ENCODE data around the gene PTPRE.

PTPRE gene

DNA sequence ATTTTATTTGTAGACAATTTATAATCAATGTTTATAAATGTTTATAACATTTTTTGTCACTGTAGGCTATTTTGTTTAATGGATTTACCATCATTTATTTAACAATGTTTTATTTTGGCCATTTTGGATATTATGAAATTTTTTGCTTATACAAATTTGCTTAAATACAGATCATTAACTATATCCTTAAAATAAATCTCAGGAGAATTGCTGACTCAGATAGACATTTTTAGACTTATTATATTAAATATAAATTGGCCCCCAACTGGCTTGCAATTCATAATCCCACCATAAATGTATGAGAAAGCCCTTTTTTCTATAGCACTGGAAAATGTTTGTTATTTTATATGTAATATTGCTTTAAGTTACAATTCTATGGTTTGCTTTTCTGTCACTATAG lies 10.3 kb upstream of the PTPRE start:
- CTCF ChIA-PET, result no interaction called here
- POLR2A ChIA-PET, result no interaction called here
- TF ChIP-seq, protein P1, sequence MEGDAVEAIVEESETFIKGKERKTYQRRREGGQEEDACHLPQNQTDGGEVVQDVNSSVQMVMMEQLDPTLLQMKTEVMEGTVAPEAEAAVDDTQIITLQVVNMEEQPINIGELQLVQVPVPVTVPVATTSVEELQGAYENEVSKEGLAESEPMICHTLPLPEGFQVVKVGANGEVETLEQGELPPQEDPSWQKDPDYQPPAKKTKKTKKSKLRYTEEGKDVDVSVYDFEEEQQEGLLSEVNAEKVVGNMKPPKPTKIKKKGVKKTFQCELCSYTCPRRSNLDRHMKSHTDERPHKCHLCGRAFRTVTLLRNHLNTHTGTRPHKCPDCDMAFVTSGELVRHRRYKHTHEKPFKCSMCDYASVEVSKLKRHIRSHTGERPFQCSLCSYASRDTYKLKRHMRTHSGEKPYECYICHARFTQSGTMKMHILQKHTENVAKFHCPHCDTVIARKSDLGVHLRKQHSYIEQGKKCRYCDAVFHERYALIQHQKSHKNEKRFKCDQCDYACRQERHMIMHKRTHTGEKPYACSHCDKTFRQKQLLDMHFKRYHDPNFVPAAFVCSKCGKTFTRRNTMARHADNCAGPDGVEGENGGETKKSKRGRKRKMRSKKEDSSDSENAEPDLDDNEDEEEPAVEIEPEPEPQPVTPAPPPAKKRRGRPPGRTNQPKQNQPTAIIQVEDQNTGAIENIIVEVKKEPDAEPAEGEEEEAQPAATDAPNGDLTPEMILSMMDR (IDR thresholded peaks at IDR 0.05; ENCODE audit: control extremely low read depth, extremely low read depth, low read depth, missing control alignments), result no peak
- no peak for DNase-seq (ENCODE audit: extremely low spot score)

DNA sequence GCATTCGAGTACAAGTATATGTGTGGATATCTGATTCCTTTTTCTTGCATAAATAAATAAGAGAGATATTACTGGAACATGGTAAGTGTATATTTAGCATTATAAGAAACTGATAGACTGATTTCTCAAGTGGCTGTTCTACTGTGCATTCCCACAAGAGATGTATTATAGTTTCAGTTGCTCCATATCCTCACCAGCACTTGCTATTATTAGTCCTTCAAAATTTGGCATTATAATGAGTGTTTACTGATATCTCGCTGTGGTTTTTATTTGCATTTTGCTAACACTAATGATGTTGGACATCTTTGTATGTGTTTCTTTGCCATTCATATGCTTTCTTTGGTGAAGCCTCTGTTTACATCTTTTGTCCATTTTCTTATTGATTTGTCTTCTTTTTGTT lies 9.7 kb upstream of the PTPRE start:
- ChIA-PET POLR2A (no interaction called here), CTCF (interaction anchor here (1.4 kb wide), 1 partner anchor 9 kb away, joined by 4 read pairs; no protein-coding TSS in a partner anchor)
- DNase-seq (ENCODE audit: extremely low spot score), result no peak
- TF ChIP-seq, protein P1 (IDR thresholded peaks at IDR 0.05; ENCODE audit: control extremely low read depth, extremely low read depth, low read depth, missing control alignments), result no peak

DNA sequence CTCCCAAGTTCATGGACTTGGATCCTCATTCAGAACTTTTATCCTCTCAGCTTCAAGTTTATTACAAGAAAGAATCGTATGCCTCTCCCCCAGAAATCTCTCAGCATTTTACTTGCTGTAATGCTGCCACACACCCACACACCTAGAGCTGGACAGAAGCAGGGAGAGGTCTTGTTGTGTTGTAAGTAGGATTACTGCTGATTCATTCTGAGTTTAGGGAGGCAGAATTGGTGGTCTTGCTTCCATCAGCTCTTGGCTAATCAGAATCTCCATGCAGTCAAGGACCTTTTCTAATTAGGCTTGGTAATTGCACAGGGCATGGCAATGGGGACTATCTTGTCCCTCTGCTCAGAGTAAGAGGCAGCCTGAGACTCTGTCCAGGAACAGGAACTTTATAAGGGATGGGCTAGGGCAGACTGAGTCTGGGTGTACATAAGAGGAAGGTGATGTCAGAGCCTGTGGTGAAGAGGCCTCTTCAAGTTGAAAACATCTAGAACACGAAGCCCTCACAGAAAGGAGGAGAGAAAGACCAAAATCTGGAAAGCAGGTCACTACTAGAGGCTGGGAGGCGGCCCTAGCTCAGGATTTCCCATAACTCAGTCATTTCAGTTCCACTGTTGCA lies 7.0 kb upstream of the PTPRE start:
- no peak for DNase-seq (ENCODE audit: extremely low spot score)
- TF ChIP-seq, protein P1 (IDR thresholded peaks at IDR 0.05; ENCODE audit: control extremely low read depth, extremely low read depth, low read depth, missing control alignments), result no peak
- POLR2A ChIA-PET, result no interaction called here
- CTCF ChIA-PET, result no interaction called here

DNA sequence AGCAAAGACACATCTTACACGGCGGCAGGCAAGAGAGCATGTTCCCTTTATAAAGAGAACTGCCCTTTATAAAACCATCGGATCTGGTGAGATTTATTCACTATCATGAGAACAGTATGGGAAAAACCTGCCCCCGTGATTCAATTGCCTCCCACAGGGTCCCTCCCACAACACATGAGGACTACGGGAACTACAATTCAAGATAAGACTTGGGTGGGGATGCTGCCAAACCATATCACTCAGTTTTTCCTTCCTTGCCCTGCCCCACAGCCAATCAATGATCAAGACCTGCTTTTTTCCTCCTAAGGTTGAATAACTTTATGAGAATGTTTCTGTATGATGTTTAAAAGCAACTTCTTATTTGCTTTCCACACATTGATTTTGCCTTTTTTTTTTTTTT lies 3.1 kb upstream of the PTPRE start:
- TF ChIP-seq, protein P1 (IDR thresholded peaks at IDR 0.05; ENCODE audit: control extremely low read depth, extremely low read depth, low read depth, missing control alignments), result no peak

DNA sequence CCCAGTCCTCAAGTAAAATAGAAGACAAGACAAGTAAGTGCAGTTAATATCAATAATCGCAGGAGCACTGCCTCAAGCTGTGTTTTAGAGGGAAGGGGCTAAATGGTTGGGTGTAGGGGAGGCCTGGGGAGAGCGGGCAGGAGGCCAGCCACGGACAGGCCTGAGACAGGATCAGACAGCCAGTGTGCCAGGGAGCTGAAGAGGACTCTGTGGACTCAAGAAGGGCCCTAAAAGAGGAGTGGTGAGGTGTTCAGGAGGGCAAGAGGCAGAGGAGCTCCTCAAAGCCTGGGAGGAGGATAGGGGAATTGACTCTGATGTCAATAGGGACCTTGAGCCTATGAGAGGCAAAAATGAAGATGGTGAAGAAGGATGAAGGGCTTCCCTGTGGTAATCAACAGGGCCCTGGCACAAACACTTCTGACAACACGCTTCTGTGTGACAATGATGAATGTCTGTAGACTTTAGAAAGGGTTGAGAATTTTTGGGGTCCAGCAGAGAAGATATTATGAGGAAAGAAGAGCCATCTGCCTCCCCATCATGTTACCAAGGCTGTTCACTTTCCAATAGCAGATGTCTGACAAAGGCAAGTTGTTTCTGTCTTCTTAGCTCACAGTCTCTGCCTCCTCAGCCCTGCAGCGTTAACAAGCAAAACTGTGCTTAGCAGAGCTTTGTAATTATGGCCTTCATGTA lies 2.4 kb upstream of the PTPRE start:
- TF ChIP-seq, protein P1 (IDR thresholded peaks at IDR 0.05; ENCODE audit: control extremely low read depth, extremely low read depth, low read depth, missing control alignments), result no peak
- ChIA-PET POLR2A (no interaction called here), CTCF (interaction anchor here (1.6 to 2.2 kb wide), 2 partner anchors 13 to 106 kb away, joined by 3 to 9 read pairs; no protein-coding TSS in a partner anchor)
- no peak for DNase-seq (ENCODE audit: extremely low spot score)

More for the DNA sequence above, 3.1 kb upstream of the PTPRE start:
- CTCF ChIA-PET, result no interaction called here
- DNase-seq (ENCODE audit: extremely low spot score), result no peak
- POLR2A ChIA-PET, result no interaction called here

DNA sequence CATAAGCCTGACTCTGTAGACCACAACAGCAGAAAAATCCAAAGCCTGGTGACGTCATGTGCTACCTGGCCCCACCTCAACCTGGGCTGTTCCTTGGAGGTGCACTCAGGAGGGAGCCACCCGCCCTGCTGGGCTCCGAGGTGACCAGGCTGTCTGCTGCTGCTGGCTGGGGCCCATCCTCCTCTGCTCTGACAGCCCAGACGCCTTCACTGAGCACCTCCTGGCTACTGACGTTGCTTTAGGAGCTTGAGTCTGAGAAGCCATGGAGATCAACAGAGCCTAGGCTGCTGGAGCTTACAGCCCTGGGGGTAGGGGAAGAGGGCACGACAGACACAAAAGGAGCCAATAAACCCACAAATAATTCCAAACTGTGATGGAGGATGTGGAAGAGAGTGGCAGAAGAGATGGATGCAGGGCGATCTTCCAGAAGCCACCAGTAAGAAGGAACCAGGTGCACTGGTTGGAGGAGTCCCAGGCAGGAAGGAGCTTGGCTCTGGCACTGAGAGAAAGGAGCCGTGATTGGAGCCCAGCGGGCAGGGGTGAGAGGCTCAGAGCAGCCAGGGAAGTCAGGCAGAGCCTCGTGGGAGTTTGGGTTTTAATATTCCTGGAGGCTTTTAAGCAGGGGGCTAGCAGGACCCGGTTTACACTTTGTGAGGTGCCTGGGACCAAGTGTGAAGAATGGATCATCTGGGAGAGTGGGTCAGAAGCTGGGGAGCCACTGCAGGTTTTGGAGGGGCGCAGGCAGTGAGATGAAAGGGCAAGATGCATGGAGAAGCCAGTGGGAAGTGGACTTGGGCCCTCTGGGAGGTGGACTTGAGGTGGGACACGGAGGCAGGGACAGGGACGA lies 1.7 kb upstream of the PTPRE start:
- TF ChIP-seq, protein P1 (IDR thresholded peaks at IDR 0.05; ENCODE audit: control extremely low read depth, extremely low read depth, low read depth, missing control alignments), result no peak
- ChIA-PET POLR2A (no interaction called here), CTCF (interaction anchor here (1.3 to 2.2 kb wide), 4 partner anchors 13 to 165 kb away, joined by 3 to 9 read pairs (median 4); no protein-coding TSS in a partner anchor)
- no peak for DNase-seq (ENCODE audit: extremely low spot score)
